Suppressor macrophage treated with lipopolysaccharide for 1 hour (primary cell): Measurements from ENCODE around the gene SORL1.
"Not testable (repeated sequence)": the region's sequence is repeated elsewhere in the genome, so short reads cannot be mapped to it uniquely, and the experiment has no call there.

Experiments
- DNase-seq, 3 donors: peaks; one replicate each; pipeline ENCODE4 v3.0.0-alpha.2; 2020 to 2022

SORL1 gene

DNA sequence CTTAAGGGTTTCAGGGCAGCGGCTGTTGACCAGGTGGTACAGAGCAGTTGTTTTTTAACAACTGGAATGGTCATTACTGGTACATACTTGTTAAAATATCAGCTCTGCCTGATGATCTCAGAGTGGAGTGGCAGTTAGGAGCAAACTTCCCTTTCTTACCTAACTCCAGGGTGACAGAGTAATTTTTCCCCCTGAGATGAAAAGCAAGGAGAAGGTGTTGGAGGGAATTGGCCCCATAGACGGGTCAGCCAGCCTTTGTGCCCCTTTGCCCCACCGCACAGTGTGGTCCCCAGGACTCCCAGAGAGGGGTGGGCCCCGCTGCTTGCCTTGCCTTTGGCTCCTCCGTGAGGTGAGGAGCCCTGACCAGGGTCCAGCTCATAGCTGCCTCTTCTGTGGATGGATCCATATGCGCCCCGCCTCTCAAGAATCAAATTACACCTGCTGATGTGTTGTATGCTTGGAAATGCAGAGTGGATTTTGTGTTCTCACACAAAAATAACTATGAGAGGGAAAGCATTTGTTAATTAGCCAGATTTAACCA is 27.7 kb downstream of the SORL1 start:
- DNase-seq: peak; percentile 61 to 75 (median 68)

- not testable (repeated sequence) for DNase-seq
These were observed 29.5 kb downstream of the SORL1 start for GRCh38 chr11:121481484-121482230.

DNA sequence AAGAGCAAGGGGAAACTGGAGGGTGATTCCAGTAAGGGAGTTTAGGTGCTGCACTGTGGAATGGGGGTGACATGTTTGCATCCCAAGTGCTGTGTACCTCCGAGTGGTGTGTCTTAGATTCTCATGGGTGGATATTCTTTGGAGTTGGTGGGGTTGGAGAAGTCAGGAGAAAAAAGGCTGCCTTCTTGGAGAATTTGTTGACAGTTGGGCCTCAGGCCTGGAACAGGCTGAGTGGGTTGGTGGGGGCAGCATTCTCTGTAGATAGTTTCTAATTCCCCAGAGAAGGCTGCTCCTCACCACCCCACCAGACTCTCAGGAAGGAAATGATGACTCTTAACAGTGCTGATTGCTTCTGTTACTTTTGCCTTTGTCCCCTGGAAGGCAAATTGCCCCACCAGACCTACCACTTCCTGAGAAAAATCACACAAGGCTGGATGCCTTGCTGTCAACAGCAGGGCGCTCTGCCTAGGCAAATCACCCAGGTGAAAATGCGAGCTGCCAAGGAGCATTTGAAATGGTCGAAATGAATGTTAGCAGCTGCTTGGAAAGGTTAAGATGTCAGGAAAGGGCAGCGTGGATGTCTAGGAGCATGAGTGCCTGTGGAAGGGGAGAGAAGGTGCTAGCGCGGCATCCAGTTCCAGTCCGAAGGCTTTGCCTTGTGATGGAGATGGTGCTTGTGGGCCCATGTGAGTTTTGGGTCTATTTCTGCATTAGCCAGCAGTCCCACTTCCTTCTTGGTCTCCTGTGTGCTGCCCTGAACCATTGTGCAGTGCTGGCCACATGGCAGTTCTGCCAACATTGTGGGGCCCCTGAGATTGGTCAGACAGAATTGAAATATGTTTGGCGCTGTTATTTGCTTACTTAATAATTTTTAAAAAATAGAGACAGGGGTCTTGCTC is 30.4 kb downstream of the SORL1 start:
- peak; percentile 69 to 76 (median 70) for DNase-seq

GRCh38 chr11:121483805-121484480 is 31.8 kb downstream of the SORL1 start:
- peak; percentile 57 to 75 (median 73) for DNase-seq

DNA sequence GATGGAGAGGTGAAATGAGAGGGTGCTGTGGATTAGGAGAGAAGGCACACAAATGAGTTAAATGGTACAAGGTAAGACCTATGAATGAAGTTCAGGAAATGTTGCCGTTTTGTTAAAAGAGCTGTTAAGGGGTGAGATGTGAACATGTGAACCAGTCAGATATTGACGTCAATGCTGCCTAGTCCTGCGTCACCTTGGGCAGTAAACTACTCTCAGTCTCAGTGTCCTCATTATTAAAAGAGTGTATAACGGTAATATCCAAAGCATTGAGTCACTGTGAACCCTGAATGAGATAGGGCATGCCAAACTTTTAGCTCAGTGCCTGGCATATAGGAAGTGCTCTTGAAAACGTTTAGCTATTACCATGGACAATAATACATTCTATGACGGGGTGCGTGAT is 33.1 kb downstream of the SORL1 start:
- DNase-seq: no peak

DNA sequence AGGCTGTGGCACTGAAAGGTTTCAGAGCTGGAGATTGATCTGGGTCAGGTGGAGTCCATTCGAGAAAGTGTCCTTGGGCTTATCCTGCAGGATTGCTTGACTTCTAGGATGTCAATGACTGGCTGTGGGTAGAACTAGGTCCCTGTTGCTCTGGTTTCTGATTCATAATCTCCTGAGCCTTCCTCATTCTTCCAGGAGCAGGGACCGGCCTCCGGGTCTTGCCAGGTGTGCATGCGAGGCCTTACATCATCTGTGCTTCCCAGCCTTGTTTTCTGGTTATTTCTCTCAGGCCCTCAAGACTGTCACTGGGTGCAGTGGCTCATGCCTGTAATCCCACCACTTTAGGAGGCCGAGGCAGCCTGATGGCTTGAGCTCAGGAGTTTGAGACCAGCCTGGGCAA is 33.9 kb downstream of the SORL1 start:
- DNase-seq: no peak

- DNase-seq: no peak
These were observed 35.1 kb downstream of the SORL1 start for GRCh38 chr11:121487191-121487590.

DNA sequence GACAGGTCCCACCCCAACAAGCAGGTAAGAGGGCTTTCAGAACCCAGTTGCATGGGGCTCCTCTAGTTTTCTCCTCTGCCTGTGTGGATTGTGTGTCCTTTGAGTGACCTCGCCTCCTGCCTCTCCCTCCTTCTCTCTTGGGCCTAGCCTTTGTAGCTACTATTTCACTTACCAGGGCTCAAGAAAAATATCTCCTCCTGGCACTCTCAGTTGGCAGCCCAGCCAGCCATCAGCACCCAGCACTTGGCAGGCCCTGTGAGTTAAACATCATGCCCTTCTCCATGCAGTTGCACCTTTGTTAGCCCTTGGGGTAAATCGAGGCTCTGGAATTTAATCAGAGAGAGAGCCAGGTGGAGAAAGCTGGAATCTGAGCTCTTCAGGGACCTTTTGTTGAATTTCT is 36.1 kb downstream of the SORL1 start:
- no peak for DNase-seq

DNA sequence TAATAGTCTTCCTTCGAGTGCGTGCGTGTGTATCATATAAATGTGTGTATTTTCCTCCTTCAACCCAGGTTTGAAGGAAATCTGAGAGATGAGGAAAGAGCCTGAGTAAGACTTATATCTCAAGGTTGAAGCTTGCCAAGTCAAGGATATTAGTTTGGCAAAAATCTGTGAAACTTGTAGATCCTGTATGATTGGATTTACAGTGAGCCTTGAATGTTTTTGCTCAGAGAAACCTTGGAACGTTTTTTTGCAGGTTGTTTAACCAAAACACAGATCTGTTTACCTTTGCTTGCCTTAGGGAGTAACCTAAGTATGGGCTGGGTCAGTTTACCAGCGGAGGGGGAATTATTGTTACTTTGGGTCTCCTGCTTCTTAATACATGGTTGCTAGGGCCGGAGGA is 36.5 kb downstream of the SORL1 start:
- no peak for DNase-seq

DNA sequence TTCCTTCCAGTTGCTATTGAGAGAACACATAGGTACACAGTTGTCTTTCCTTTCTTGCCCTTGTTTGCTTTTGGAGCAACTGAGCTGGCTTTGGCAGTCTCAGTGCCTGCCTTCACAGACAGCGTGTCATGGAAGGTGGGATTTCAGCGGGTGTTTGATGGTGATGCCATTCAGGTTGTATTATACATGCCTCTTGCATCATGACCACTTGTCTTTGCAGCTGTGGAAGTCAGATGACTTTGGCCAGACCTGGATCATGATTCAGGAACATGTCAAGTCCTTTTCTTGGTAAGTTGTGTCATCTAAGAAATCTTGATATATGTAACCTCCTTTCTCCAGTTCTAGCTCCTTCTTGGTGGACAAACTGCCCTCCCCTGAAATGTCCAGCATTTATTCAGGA is 37.7 kb downstream of the SORL1 start:
- peak in 1 of 3 donors; percentile 29 for DNase-seq

DNA sequence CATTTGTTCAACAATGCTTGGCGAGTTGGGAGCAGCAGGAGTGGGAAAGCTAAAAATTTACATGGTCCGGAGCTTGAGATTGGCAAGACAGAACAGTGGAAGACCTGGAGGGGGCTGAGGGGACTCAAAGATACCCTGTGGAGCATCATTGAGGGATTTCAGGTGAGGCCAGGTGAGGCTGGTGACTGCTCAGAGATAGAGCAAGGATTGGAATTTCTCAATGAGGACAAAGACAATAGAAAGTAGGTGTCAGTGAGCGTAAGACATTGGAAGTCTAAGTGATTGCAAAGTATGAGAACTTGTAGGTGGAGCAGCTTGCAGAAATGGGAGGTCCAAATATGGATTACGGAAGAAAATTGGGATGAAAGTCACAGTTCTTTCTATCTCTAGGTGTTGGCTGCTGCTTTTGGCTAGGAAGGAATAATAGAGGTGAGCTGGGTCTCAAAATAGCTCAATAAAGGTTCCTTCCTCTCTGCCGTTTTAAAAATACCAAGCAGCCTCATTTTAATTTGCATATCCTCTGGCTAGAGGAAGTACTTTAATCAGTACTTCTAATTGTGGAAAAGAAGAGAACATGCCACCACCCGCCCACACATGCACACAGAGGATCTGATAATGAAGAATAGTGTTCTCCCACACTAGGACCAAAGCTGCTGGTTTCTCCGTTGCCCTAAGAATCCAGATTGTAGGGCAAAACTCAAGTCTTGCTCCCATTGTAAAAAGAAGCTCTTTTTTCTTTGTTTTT is 42.4 kb downstream of the SORL1 start:
- DNase-seq: peak; percentile 64 to 73 (median 71)

DNA sequence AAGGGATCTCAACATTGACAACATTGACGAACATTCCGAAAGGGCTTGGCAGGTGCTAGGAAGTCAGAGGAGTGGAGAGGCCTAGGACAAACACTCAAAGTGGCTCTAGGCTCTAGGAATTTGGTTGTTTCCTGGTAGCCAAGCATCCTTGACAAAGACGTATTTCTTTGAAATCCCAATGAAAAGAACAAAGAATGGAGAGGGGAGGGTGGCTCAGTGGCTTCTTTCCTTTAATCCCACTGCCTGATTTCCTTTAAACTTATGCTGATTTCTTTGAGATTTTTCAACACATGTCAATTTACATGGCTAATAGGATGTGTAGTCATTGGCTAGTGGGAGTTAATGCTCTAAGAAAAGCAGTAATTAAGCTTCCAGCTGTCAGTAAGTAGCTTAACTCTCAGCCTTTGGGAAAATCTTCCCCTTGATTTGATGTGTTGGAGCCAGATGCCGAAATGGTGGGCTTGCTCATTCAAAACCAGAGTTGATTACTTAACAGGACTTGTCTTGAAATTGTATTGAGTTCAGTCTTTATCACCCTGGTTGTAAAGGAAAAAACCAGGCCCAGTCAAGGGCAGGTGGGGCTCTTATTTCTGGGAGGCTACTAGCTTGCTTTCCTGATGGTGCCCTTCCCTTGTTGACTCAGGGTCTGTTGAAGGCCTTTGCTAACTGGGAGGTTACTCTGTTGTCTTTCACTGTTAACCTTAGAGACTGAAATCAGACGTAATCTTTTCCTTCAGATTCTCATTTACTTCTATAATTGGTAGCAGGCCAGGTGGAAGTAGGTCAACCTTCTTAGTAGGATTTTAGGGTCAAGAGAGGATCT is 45.3 kb downstream of the SORL1 start:
- DNase-seq: no peak

DNA sequence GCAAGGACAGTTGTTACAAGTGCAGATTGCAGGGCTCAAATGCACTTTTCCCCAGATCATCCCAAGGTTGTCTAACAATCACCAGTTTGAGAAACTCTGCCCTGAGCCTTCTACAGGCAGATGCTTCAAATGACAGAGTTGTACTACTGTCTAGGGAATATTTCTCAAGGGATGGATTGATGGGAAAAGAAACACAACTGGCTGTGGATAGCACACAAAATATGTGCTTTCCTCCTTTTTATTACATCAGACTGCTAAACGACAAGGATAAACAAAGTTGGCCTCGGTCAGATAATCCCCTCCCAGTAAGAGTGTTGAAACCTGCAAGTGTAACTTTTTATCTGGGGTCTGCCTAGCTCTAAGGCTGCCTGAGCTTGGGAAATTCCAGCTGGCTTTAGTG is 47.3 kb downstream of the SORL1 start:
- no peak for DNase-seq

DNA sequence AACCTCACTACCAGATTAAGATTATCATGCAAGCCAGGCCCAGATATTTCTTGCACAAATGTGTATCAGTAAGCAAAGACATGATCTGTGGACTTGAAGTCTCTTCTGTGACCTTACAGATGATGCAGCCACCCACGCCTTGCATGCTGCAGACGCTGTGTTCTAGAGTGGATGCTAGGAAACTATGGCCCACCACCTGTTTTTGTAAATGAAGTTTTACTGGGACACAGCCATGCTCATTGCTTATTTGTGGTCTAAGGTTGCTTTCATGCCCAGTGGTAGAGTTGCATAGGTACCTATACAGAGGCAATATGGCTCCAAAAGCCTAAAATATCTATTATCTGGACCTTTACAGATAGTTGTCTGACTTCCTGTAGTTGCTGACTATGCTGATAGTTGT is 48.2 kb downstream of the SORL1 start:
- DNase-seq: no peak

DNA sequence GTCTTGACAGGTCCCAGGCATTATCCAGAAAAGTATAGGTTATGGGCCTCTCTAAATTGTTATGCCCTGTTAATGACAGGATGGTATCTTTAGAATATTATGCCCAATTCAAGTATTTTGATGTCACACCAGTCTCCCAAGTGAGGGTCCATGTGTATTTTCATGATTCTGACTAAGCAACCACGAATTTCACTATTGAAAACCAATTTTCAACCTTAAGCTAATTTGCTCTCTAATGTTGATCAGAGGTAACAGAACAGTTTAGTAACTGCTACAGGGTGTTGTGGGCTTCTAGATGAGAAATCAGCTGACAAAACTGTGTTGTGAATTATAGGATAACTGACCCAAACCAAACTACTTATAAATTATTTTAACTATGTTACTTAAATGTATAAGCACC is 48.6 kb downstream of the SORL1 start:
- DNase-seq: no peak

- DNase-seq: peak; percentile 38 to 84 (median 84)
These were observed 50.9 kb downstream of the SORL1 start for GRCh38 chr11:121503051-121503450.

GRCh38 chr11:121506237-121506636 is 54.1 kb downstream of the SORL1 start:
- not testable (repeated sequence) for DNase-seq

DNA sequence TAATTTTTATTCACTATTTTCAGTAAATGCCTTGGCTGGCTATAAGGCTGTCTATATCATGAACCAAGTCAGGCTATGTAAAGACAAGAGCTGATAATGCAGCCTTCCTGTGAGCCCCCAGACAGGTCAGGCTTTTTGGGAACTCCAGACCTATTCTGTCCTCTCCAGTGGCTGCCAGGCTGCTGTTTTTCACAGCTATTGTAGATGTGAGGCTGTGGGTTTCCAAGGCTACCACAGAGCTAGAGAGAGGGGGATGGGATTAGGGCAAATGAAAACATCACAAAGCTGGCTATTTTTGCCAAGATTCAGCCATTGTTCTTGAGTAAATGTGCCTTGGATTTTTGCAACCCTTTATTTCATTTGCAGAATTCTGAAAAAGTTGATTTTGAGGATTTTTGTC is 56.3 kb downstream of the SORL1 start:
- no peak for DNase-seq

DNA sequence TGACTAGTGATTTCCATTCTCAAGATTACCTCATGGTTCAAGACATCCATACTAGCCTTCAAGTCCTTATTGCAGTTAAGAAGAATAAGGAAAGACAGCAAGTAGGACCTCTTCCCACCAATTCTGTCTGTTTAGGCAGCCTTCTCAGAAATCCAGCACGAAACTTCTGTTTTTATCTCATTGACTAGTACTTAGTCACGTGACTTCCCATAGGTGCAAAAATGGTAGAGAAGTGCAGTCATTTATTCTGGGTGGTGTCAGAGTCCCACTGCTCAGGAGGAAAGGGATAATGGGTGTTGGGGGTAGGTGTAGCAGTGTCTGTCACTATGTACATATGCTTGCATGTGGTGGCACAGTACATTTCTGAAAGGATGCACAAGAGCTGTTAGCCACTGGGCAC is 58.3 kb downstream of the SORL1 start:
- no peak for DNase-seq

DNA sequence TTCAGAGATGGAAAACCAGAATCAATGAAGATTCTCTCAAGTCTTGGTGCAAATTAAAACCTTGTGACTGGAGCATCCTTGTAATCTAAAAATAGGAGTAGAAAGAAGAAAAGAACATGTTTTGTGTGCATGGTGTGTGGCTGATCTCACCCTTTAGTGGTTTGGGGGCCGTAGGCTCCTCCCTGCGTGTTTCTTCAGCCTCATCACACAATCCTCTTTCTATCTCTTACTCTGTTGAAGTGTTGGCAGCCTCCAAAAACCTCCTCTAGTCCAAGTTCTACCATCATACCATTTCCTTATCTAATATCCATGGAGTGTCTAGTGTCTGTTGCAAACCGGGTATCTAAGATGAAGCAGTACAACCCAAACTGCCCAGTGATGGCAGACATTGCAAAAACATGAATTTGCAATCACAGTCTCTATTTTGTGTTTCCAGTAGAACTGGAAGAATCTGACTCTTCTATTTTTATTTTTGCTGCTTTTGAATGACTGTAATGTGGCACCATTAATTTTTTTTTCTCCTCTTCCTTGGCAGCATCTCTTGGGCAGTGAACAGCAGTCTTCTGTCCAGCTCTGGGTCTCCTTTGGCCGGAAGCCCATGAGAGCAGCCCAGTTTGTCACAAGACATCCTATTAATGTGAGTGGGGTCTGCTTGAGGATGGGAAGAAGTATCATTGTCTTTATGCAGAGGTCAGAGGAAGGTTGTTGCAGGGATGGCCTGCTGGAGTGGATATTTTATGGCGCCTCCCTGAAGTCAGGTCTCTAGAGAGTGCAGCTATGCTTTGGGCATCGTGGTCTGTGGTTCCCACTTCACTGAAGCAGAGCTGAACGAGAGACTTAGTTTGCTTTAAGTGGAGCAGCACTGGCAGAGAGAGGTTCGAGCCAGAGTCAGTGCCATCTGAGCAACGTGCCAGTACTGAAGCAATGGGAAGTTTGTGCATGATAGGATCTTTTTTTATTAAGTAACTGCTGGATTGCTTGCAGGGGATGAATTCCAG is 60.7 kb downstream of the SORL1 start:
- no peak for DNase-seq
